ENCODE data around the gene MFN2. TPM values are rescaled to one million over a fixed set of nuclear protein-coding genes. Genes with fewer than 3 reads are reported as not detected.
A peak's percentile ranks its signal among the peaks of the same experiment; 100 is the strongest.

The MFN2 gene
- total RNA-seq, 4 donors from 2014 or later = 80.0 to 131 (median 111) TPM

DNA sequence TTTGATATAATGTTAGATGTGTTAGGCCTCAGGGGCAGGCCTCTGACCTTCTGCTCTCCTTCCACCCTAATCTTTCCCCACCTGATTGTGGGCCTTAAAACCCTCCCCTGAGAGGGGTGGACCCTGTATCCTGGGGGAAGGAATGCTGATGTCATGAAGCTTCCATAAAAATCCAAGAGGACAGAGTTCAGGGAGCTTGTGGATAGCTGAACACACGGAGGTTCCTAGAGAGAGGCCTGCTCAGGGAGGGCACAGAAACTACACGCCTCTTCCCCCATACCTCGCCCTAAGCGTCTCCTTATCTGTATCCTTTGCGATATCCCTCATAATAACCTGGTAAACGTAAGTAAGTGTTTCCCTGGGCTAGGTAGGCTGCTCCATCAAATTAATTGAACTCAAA lies 4.3 kb downstream of the MFN2 start:
- Histone ChIP-seq H3K27me3 (no peaks in the 10 kb centered on the region), H3K9me3 (no peaks in the 10 kb centered on the region), H3K27ac (peak overlapping the region in 2 of 3 donors; percentile 1 to 13), H3K36me3 (peaks cover 28 to 35% of the 10 kb centered on the region in 2 donors), H3K4me1 (peaks cover 18 to 37% of the 10 kb centered on the region in 2 donors), H3K4me3 (replicated peaks in 1 of 3) (no peak overlapping the region)
- intact Hi-C loops (cut with DNase I) = no loop called here
- no peak for DNase-seq
- TF ChIP-seq CTCF (IDR thresholded peaks at IDR 0.05) (no peak), POLR2A (IDR thresholded peaks at IDR 0.05) (no peak)
- 93 to 95% methylated on average over 6 of the region's 6 CpGs for WGBS, 2 donors

DNA sequence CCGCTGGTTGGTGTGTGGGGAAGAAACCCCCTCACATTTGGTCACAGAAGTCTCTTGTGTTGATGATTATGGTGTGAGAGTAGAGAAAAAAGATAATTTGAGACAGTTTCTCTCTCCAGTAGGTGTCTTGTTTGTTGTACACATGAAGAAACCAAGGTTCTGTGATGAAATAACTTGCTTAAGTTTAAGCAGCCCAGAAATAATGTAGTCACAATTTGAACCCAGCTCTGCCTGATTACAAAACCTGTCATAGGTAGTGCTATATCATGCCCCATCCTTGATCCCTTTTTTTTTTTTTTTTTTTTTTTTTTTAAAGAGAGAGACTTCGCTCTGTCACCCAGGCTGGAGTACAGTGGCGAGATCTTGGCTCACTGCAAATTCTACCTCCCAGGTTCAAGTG lies 4.9 kb downstream of the MFN2 start:
- intact Hi-C loops (cut with DNase I) = no loop called here
- WGBS, 2 donors = 90 to 95% methylated on average over 3 of the region's 3 CpGs
- DNase-seq = no peak
- no peaks in the 10 kb centered on the region for H3K27me3 ChIP-seq
- no peak for TF ChIP-seq CTCF (IDR thresholded peaks at IDR 0.05)
- no peak for TF ChIP-seq POLR2A (IDR thresholded peaks at IDR 0.05)
- H3K4me1 ChIP-seq = peaks cover 23 to 42% of the 10 kb centered on the region in 2 donors
- H3K36me3 ChIP-seq = peaks cover 28 to 41% of the 10 kb centered on the region in 2 donors
- H3K9me3 ChIP-seq = no peaks in the 10 kb centered on the region
- H3K4me3 ChIP-seq (replicated peaks in 1 of 3) = no peak overlapping the region
- H3K27ac ChIP-seq = peak overlapping the region in 1 of 3 donors; percentile 13

- H3K27me3 ChIP-seq = no peaks in the 10 kb centered on the region
- peaks cover 23 to 43% of the 10 kb centered on the region in 2 donors for H3K4me1 ChIP-seq
- no peak for DNase-seq
- H3K9me3 ChIP-seq = no peaks in the 10 kb centered on the region
- peaks cover 28 to 41% of the 10 kb centered on the region in 2 donors for H3K36me3 ChIP-seq
- no peak overlapping the region for H3K4me3 ChIP-seq (replicated peaks in 1 of 3)
- H3K27ac ChIP-seq = peak overlapping the region in 1 of 3 donors; percentile 99
- TF ChIP-seq CTCF (IDR thresholded peaks at IDR 0.05) = no peak
- intact Hi-C loops (cut with DNase I) = no loop called here
- whole genome bisulfite sequencing, 2 donors = 73 to 76% methylated on average over 7 of the region's 7 CpGs
Measured at GRCh38 chr1:11985851-11986250, 5.6 kb downstream of the MFN2 start.

- TF ChIP-seq CTCF (IDR thresholded peaks at IDR 0.05) (no peak), POLR2A (IDR thresholded peaks at IDR 0.05) (no peak)
- Histone ChIP-seq H3K36me3 (peaks cover 30 to 40% of the 10 kb centered on the region in 2 donors), H3K9me3 (no peaks in the 10 kb centered on the region), H3K27me3 (no peaks in the 10 kb centered on the region), H3K4me1 (peaks cover 27 to 44% of the 10 kb centered on the region in 2 donors), H3K27ac (peak overlapping the region; percentile 97 to 99 (median 98)), H3K4me3 (replicated peaks in 1 of 3) (no peak overlapping the region)
- DNase-seq = no peak
- intact Hi-C loops (cut with DNase I) = no loop called here
- 84 to 90% methylated on average over 7 of the region's 7 CpGs for WGBS, 2 donors
Measured at GRCh38 chr1:11989669-11990068, 9.4 kb downstream of the MFN2 start.

- no peak overlapping the region for H3K4me3 ChIP-seq (replicated peaks in 1 of 3)
- intact Hi-C loops (cut with DNase I) = no loop called here
- no peak for TF ChIP-seq CTCF (IDR thresholded peaks at IDR 0.05)
- peak in 1 of 2 donors; percentile 92 for TF ChIP-seq POLR2A (IDR thresholded peaks at IDR 0.05)
- WGBS, 2 donors = 32 to 33% methylated on average over 8 to 10 of the region's 10 CpGs
- peak; percentile 97 to 98 for DNase-seq
- H3K9me3 ChIP-seq = no peaks in the 10 kb centered on the region
- peak overlapping the region; percentile 98 to 99 (median 99) for H3K27ac ChIP-seq
- peaks cover 27 to 44% of the 10 kb centered on the region in 2 donors for H3K4me1 ChIP-seq
- H3K27me3 ChIP-seq = no peaks in the 10 kb centered on the region
- peaks cover 32 to 43% of the 10 kb centered on the region in 2 donors for H3K36me3 ChIP-seq
Measured at GRCh38 chr1:11990303-11991032, 10.2 kb downstream of the MFN2 start.
